ENCODE results near the gene PLXND1.

GRCh38 chr3:129577366-129577765 is 29.1 kb downstream of the PLXND1 start:
- TF ChIP-seq EZH2 (IDR thresholded peaks at IDR 0.05), result no peak
- no peak for TF ChIP-seq CTCF (IDR thresholded peaks at IDR 0.05 in 2 of 3, conservative IDR thresholded peaks at IDR 0.05 in 1 of 3; ENCODE audit: borderline replicate concordance in 1 of 3, insufficient read depth in 1 of 3, low read depth in 2 of 3, low read length in 2 of 3)
- no peak for TF ChIP-seq POLR2A (IDR thresholded peaks at IDR 0.05; ENCODE audit: borderline replicate concordance, extremely low read depth, insufficient read depth, insufficient read length)
- no peak for TF ChIP-seq TCF7L2 (IDR thresholded peaks at IDR 0.05; ENCODE audit: borderline replicate concordance, extremely low read depth, insufficient read depth, insufficient read length)
- no peak for TF ChIP-seq FOSL1 (IDR thresholded peaks at IDR 0.05; ENCODE audit: low read depth)
- no peak for TF ChIP-seq RAD21 (IDR thresholded peaks at IDR 0.05; ENCODE audit: low read depth)

Data from HCT116 (cell line).